Measurements from ENCODE around the gene SYNGR4. TPM values are rescaled to one million over a fixed set of nuclear protein-coding genes. Genes with fewer than 3 reads are reported as not detected.

SYNGR4 gene
- total and polyA plus RNA-seq, 8 donors = not detected

DNA sequence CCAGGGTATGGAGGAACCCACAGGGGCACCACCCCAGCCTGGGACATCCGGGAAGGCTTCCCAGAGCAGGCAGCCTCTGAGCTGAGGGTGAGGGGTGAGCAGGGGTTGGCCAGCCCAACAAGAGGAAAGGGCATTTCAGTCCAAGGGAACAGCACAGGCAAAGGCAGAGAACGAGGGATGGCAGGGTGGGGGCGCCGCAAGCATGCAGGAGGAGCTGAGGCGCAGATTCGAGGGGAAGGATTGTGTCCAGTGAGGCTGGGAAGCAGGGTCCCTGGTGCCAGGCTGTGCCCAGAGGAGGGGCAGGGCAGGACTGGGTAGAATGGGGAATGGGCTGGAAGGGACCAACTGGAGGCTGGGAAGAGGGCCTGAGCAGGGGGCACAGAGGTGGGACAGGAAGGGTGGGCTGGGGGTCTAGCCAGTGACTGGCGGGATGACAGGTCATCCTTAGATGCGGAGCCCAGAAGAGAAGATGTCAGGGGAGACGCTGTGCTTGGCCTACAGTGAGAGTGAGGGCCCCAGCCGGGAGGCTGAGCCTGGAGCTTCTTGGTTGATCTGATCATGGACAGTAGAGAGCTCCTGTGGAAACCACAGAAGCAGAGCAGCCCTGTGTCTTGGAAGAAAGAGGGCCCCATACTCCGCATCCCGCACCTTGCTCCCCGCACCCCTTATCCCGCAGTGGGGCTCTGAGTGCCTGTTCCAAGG is 25.2 kb upstream of the SYNGR4 start:
- Histone ChIP-seq H3K27ac (no peak overlapping the region), H3K36me3 (peaks cover 0 to 21% (median 13%) of the 10 kb centered on the region in 4 donors), H3K9me3 (no peaks in the 10 kb centered on the region), H3K27me3 (no peaks in the 10 kb centered on the region), H3K4me1 (peaks cover 0 to 6% (median 2%) of the 10 kb centered on the region in 4 donors), H3K4me3 (no peak overlapping the region)
- WGBS, 5 donors = 86 to 90% (median 89%) methylated on average over 13 to 14 of the region's 14 CpGs
- intact Hi-C loops (cut with DNase I; ENCODE audit: low total_unique reads) = no loop called here
- no peak for TF ChIP-seq POLR2A (IDR thresholded peaks at IDR 0.05)
- no peak for TF ChIP-seq EP300 (IDR thresholded peaks at IDR 0.05)
- TF ChIP-seq, protein P1, sequence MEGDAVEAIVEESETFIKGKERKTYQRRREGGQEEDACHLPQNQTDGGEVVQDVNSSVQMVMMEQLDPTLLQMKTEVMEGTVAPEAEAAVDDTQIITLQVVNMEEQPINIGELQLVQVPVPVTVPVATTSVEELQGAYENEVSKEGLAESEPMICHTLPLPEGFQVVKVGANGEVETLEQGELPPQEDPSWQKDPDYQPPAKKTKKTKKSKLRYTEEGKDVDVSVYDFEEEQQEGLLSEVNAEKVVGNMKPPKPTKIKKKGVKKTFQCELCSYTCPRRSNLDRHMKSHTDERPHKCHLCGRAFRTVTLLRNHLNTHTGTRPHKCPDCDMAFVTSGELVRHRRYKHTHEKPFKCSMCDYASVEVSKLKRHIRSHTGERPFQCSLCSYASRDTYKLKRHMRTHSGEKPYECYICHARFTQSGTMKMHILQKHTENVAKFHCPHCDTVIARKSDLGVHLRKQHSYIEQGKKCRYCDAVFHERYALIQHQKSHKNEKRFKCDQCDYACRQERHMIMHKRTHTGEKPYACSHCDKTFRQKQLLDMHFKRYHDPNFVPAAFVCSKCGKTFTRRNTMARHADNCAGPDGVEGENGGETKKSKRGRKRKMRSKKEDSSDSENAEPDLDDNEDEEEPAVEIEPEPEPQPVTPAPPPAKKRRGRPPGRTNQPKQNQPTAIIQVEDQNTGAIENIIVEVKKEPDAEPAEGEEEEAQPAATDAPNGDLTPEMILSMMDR (IDR thresholded peaks at IDR 0.05) = no peak
- no peak for TF ChIP-seq POLR2AphosphoS5 (IDR thresholded peaks at IDR 0.05)
- no peak for DNase-seq

DNA sequence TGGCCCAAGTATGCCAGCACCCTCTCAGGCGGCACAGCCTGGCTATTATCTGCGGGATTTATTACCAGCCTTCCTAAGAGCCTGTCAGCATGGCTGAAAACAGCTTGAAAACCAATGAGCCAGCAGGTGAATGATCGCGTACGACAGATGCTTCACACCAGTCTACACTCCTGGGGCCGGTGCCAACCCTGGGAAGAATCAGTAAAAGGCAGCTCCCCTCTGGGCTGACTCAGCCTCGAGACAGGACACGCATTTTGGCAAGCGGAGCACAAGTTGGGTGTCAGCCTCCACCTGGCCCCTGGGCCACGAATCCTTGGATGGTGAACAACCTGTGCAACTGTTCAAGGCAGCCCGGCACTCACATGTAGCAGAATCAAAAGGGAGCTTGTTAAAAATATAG is 23.2 kb upstream of the SYNGR4 start:
- intact Hi-C loops (cut with DNase I; ENCODE audit: low total_unique reads) = no loop called here
- Histone ChIP-seq H3K9me3 (no peaks in the 10 kb centered on the region), H3K27ac (no peak overlapping the region), H3K27me3 (no peaks in the 10 kb centered on the region), H3K36me3 (peaks cover 0 to 21% (median 13%) of the 10 kb centered on the region in 4 donors), H3K4me1 (no peaks in the 10 kb centered on the region), H3K4me3 (no peak overlapping the region)
- WGBS, 5 donors = 89 to 97% (median 94%) methylated on average over 11 of the region's 11 CpGs
- TF ChIP-seq POLR2AphosphoS5 (IDR thresholded peaks at IDR 0.05) = no peak
- no peak for TF ChIP-seq EP300 (IDR thresholded peaks at IDR 0.05)
- TF ChIP-seq POLR2A (IDR thresholded peaks at IDR 0.05) = no peak
- TF ChIP-seq, protein P1 (IDR thresholded peaks at IDR 0.05) = no peak
- peak in 1 of 2 donors; percentile 54 for DNase-seq

DNA sequence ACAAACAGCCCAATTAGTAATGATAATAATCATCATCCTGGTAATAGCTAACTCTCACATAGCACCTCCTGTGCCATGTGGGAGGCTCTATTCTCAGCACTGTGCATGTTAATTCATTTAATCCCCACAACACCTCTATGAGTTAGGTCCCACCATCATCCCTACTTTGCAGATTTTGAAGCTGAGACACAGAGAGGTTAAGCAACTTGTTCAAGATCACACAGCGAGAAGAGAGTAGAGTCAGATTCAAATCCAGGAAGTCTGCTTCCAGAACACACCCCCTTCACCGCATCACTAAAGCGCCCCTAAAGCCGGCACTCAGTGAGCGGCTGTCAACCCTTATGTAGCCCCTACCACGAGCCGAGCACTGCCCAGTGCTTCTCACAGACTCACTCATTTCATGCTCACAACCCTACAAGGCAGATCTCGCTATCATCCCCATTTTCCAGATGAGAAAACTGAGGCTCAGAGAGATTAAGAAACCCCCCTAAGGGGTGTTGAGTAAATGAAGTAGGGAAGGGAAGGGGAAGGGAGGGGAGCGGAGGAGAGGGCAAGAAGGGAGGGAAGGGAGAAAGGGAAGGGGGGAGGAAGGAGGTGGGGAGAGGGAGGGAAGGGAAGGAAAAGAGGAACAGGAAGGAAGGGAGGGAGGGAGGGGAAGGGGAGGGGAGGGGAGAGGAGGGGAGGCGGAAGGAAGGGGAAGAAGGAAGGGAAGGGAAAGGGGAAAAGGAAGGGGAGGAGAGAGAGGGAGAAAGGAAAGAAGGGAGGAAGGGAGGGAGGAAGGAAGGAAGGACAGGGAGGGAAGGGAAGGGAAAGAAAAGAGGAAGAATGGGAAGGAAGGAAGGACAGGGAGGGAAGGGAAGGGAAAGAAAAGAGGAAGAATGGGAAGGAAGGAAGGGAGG is 22.4 kb upstream of the SYNGR4 start:
- H3K36me3 ChIP-seq = peaks cover 0 to 21% (median 13%) of the 10 kb centered on the region in 4 donors
- no peak overlapping the region for H3K27ac ChIP-seq
- no peak overlapping the region for H3K4me3 ChIP-seq
- intact Hi-C loops (cut with DNase I; ENCODE audit: low total_unique reads) = no loop called here
- no peak for DNase-seq
- TF ChIP-seq, protein P1 (IDR thresholded peaks at IDR 0.05) = no peak
- no peaks in the 10 kb centered on the region for H3K9me3 ChIP-seq
- no peaks in the 10 kb centered on the region for H3K4me1 ChIP-seq
- no peaks in the 10 kb centered on the region for H3K27me3 ChIP-seq
- WGBS, 5 donors = 94 to 98% (median 97%) methylated on average over 10 of the region's 10 CpGs

DNA sequence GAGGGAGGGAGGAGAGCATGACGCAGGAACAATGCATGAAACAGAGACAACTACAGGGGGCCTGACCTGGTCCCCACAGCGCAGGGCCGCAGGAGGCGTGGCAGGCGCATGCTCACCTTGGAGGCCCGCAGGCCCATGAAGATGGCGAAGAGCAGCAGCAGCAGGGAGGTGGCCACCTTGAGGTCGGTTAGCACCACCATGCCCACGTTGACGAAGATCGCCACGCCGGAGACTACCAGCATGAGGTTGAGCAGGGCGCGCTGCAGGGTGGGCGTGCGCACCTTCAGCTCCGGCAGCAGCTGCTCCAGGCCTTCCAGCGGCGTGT is 21.8 kb upstream of the SYNGR4 start:
- 89 to 96% (median 90%) methylated on average over 20 of the region's 20 CpGs for WGBS, 5 donors
- no peak overlapping the region for H3K4me3 ChIP-seq
- no peak for DNase-seq
- H3K9me3 ChIP-seq = no peaks in the 10 kb centered on the region
- intact Hi-C loops (cut with DNase I; ENCODE audit: low total_unique reads) = no loop called here
- H3K4me1 ChIP-seq = no peaks in the 10 kb centered on the region
- TF ChIP-seq EP300 (IDR thresholded peaks at IDR 0.05) = no peak
- TF ChIP-seq POLR2AphosphoS5 (IDR thresholded peaks at IDR 0.05) = no peak
- TF ChIP-seq POLR2A (IDR thresholded peaks at IDR 0.05) = no peak
- TF ChIP-seq, protein P1 (IDR thresholded peaks at IDR 0.05) = no peak
- no peak overlapping the region for H3K27ac ChIP-seq
- H3K36me3 ChIP-seq = peaks cover 0 to 21% (median 13%) of the 10 kb centered on the region in 4 donors
- H3K27me3 ChIP-seq = no peaks in the 10 kb centered on the region
